GM21529 (cell line): Measurements from ENCODE around the gene PACSIN1.

ENCODE experiments used
- ATAC-seq: cut with Tn5 transposase; IDR thresholded peaks from one replicate; pipeline ENCODE4 v1.9.1; 2021; ENCODE audit not compliant: unreplicated experiment

The PACSIN1 gene

GRCh38 chr6:34543421-34543820 is 77.5 kb downstream of the PACSIN1 start:
- no peak for ATAC-seq

- ATAC-seq = no peak
Measured at GRCh38 chr6:34544052-34544604, 78.3 kb downstream of the PACSIN1 start.

- no peak for ATAC-seq
Measured at GRCh38 chr6:34544776-34545471, 79.0 kb downstream of the PACSIN1 start.

- no peak for ATAC-seq
Measured at GRCh38 chr6:34546551-34547321, 80.9 kb downstream of the PACSIN1 start.

GRCh38 chr6:34547701-34548644 is 82.1 kb downstream of the PACSIN1 start:
- ATAC-seq = no peak

GRCh38 chr6:34549026-34549803 is 83.3 kb downstream of the PACSIN1 start:
- no peak for ATAC-seq

- ATAC-seq = no peak
Measured at GRCh38 chr6:34549804-34550202, 83.9 kb downstream of the PACSIN1 start.

GRCh38 chr6:34551720-34552119 is 85.8 kb downstream of the PACSIN1 start:
- ATAC-seq = no peak

GRCh38 chr6:34552620-34553019 is 86.7 kb downstream of the PACSIN1 start:
- no peak for ATAC-seq

GRCh38 chr6:34553146-34553545 is 87.3 kb downstream of the PACSIN1 start:
- ATAC-seq = no peak

- no peak for ATAC-seq
Measured at GRCh38 chr6:34553750-34554149, 87.9 kb downstream of the PACSIN1 start.

GRCh38 chr6:34554291-34555006 is 88.6 kb downstream of the PACSIN1 start:
- ATAC-seq = no peak

GRCh38 chr6:34555007-34555322 is 89.1 kb downstream of the PACSIN1 start:
- ATAC-seq = no peak

- no peak for ATAC-seq
Measured at GRCh38 chr6:34555328-34555727, 89.5 kb downstream of the PACSIN1 start.

- ATAC-seq = no peak
Measured at GRCh38 chr6:34556031-34556471, 90.2 kb downstream of the PACSIN1 start, which contains the start of gene SPDEF. Gene SPDEF (minus strand): TSS chr6:34556329. CDS start chr6:34544455, 11,874 bp downstream.

GRCh38 chr6:34556493-34556892 is 90.6 kb downstream of the PACSIN1 start:
- no peak for ATAC-seq

- ATAC-seq = no peak
Measured at GRCh38 chr6:34557228-34557627, 91.4 kb downstream of the PACSIN1 start.

GRCh38 chr6:34558172-34558714 is 92.4 kb downstream of the PACSIN1 start:
- no peak for ATAC-seq

GRCh38 chr6:34559651-34560365 is 93.9 kb downstream of the PACSIN1 start:
- ATAC-seq = no peak
